OCI-M2 (cell line): ENCODE results near the gene IL7R.
"Not testable (repeated sequence)": the region's sequence is repeated elsewhere in the genome, so short reads cannot be mapped to it uniquely, and the experiment has no call there.

Experiments
- DNase-seq: peaks from one replicate; lab custom pipeline; 2025; ENCODE audit not compliant: unreplicated experiment; lab: John Stamatoyannopoulos, UW

IL7R gene

GRCh38 chr5:35870605-35871004 is 13.9 kb downstream of the IL7R start:
- no peak for DNase-seq

DNA sequence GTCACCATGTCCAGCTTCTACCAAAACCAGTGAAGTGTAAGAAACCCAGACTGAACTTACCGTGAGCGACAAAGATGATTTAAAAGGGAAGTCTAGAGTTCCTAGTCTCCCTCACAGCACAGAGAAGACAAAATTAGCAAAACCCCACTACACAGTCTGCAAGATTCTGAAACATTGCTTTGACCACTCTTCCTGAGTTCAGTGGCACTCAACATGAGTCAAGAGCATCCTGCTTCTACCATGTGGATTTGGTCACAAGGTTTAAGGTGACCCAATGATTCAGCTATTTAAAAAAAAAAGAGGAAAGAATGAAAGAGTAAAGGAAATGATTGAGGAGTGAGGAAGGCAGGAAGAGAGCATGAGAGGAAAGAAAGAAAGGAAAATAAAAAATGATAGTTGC is 19.8 kb downstream of the IL7R start:
- DNase-seq = no peak

DNA sequence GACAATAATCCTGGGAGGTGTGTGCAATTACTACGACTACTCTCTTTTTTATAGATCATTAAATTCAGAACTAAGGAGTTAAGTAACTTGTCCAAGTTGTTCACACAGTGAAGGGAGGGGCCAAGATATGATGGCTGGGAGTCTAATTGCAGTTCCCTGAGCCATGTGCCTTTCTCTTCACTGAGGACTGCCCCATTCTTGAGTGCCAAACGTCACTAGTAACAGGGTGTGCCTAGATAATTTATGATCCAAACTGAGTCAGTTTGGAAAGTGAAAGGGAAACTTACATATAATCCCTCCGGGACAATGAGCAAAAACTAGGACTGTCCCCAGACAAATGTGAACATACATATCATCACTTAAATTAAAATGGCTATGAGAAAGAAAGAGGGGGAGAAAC is 20.2 kb downstream of the IL7R start:
- DNase-seq = no peak

DNA sequence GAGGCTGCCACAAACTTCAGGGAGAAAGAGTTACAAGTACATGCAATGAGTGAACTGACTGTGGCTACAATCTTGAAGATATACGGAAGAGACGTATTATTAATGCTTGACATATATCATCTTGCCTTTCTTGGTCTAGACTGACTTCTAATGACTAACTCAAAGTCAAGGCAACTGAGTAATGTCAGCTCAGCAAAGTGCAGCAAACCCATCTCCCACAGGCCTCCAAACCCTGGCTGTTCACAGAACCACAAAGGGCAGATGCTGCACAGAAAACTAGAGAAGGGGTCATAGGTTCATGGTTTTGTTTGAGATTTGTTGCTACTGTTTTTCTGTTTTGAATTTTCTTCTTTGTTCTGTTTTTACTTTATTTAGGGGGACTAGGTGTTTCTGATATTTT is 21.0 kb downstream of the IL7R start:
- DNase-seq = no peak

DNA sequence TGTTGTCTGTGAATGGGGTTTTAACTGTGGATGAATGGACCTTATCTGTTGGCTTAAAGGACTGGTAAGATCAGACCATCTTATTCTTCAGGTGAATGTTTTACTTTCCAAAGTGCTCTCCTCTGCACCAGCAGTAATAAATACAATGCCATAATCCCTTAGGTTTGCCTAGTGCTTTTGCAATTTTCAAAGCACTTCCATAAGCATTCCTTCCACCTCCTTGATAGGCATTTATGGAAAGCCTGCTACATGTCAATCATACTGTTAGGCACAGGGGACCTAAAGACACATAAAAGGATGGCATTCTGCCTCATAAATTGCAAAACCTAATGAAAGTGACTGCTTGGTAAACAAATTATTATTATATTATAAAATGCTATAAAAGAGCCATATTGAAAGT is 21.4 kb downstream of the IL7R start:
- DNase-seq = no peak

DNA sequence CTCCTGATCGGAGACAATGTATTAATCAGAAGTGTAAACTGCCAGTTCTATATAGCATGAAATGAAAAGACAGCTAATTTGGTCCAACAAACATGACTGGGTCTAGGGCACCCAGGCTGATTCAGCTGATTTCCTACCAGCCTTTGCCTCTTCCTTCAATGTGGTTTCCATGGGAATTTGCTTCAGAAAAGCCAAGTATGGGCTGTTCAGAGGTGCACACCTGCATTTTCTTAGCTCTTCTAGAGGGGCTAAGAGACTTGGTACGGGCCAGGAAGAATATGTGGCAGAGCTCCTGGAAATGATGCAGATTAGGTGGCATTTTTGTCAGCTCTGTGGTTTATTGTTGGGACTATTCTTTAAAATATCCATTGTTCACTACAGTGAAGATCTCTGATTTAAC is 22.4 kb downstream of the IL7R start:
- no peak for DNase-seq

DNA sequence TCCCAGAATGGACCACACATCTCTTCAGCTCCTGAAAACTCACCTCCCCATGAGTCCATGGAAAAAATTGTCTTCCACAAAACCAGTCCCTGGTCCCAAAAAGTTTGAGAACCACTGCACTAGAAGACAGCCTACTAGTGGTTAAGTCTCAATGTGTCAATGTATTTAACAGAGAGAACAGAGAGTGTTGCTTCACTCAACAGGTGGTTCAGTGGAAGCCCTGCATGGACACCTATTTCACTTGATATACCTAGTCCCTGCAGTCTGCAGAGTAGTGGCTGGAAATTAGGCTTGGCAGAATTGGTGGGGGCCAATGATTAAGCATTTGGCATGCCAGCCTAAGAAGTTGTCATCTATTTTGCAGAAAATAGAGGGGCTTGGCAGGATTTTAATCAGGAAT is 23.0 kb downstream of the IL7R start:
- DNase-seq = no peak

- no peak for DNase-seq
Observed at GRCh38 chr5:35880156-35880555, 23.5 kb downstream of the IL7R start.

DNA sequence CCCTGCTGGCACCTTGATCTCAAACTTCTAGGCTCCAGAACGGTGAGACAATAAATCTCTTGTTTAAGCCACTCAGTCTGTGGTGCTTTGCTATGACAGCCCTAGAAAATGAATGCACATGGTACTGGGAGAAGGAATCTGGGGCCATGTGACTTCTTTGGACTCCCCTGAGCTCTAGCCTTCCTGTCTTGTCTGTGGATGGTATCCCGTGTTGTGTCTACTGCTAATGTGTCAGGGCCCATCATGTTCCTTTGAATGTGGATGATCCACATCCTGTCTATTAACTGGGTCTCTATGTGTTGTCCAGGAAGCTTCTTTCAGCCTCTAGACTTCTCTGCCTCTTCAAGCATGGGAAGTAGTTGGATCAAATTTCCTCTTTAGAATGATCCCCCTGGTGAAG is 25.1 kb downstream of the IL7R start:
- DNase-seq = no peak

- no peak for DNase-seq
Observed at GRCh38 chr5:35884191-35884769, 27.6 kb downstream of the IL7R start.

DNA sequence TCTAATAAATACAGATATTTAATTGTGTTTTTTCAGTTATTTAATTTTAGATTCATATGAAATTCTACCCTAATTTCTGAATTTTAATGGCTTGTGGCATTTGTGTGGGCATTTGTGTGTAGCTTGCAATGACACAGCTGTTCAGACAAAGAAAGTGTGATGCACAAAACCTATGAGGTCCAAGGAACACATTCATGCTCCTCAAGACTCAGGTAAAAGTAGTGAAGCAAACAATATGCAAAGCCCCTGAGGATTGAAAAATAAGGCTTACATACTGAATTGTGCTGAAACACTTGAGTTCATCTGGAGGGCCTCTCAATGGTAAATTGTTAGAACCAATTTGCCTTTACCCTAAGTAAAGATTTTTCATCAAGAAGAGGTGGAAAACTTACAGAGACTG is 28.1 kb downstream of the IL7R start:
- no peak for DNase-seq

GRCh38 chr5:35886381-35886780 is 29.7 kb downstream of the IL7R start:
- no peak for DNase-seq

- no peak for DNase-seq
Observed at GRCh38 chr5:35887321-35888100, 30.8 kb downstream of the IL7R start.

- DNase-seq = no peak
Observed at GRCh38 chr5:35890021-35891020, 33.6 kb downstream of the IL7R start.

GRCh38 chr5:35892799-35893198 is 36.1 kb downstream of the IL7R start:
- not testable (repeated sequence) for DNase-seq

DNA sequence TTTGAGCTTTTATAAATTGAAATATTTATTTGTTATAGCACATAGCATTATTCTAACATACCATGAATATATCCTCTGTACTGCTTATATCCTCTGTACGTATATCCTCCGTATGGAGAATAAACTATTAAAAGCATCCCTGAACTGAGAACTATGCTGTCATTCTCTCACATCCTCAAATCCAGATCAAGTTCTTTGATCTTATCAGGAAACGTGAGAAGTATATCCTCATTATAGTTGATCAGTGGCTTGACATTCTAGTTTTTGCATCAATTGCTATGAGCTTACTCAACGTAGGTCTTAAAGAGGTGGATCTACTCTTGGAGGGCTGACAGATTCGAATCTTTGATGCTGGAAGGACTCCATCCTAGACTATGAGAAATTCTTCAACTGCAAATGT is 37.4 kb downstream of the IL7R start:
- DNase-seq = no peak

GRCh38 chr5:35898952-35899660 is 42.4 kb downstream of the IL7R start:
- DNase-seq = no peak

DNA sequence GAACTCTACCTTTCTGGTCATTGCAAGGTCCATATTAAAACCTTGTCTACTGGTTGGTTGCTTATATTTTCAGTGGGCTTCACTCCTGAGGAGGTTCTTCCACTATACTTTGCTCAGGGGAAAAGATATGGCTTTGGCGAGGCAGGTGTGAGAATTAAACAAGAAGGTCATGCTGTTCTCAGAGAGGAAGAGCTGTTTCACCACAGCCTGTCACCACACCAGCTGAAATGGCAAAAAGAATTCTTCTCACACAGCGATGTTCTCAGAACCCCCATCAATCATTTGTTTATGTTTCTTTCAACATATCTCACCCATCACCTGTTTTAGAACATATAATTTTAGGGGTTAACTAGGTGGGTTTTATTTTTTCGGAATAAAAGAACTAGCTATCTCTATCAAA is 43.1 kb downstream of the IL7R start:
- DNase-seq = no peak

GRCh38 chr5:35900972-35901695 is 44.4 kb downstream of the IL7R start:
- DNase-seq = no peak

DNA sequence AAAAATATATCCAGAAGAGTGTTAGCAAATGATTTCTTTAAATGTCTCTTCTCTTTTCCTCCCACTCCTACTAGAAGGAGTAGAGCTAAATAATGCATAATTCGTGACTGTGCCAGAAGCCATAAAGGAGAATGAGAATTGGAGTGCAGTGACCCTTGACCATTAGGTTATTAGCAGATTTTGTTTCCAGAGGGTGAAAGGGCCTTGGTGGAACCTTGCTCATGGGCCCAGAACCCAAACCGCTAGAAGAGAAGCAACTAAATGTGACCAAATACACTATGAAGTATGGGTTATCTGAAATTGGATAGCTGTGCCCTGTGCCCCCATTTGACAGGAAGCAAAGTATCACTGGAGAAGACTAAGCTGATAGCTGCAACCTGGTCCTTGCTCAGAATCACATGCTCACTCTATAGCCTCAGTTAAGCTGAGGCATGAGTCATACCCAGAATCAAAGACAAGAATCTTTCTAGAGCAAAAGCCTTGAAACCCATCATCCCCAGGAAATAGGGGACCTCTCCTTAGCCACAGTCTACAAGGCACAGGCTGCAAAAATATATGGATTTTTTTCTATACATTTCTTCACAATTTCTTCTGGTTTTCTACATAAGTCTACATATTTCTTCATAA is 45.5 kb downstream of the IL7R start:
- no peak for DNase-seq
